Fibroblast of lung (primary cell): ENCODE results near the gene LDHB. TPM values are rescaled to one million over a fixed set of nuclear protein-coding genes. Genes with fewer than 3 reads are reported as not detected.

Experiments
- DNase-seq, 2 donors: peaks; one replicate each; pipeline versions ENCODE4 v3.0.0 to v3.0.0-alpha.2; 2010; ENCODE audit warnings: low read depth in 2 of 2
- H2AFZ ChIP-seq: 2 replicates; pipeline ENCODE4 v1.5.1; 2012; ENCODE audit warnings: low read length, control low read depth, inconsistent platforms
- H3K27ac ChIP-seq: 2 replicates; pipeline ENCODE4 v1.5.1; 2011; ENCODE audit warnings: low read length, control low read depth; ENCODE audit not compliant: insufficient read depth
- H3K27me3 ChIP-seq: 2 replicates; pipeline ENCODE4 v1.5.1; 2011; ENCODE audit warnings: mild to moderate bottlenecking, low read length; ENCODE audit not compliant: control insufficient read depth, insufficient read depth
- H3K36me3 ChIP-seq: 2 replicates; pipeline ENCODE4 v1.5.1; 2011; ENCODE audit warnings: low read length; ENCODE audit not compliant: control insufficient read depth, insufficient read depth
- H3K4me1 ChIP-seq: 2 replicates; pipeline ENCODE4 v1.5.1; 2011; ENCODE audit warnings: low read length; ENCODE audit not compliant: control insufficient read depth, insufficient read depth; ENCODE audit errors: extremely low read depth
- H3K4me2 ChIP-seq: 2 replicates; pipeline ENCODE4 v1.5.1; 2011; ENCODE audit warnings: low read length, control low read depth; ENCODE audit not compliant: insufficient read depth; ENCODE audit errors: extremely low read depth
- H3K4me3 ChIP-seq, 4 experiments: fragments of 200-600 bp in 1 of 4; sonication (generic) in 1 of 4; replicated peaks in 1 of 4; 2 replicates each; pipeline ENCODE4 v1.5.1; 2011 to 2016; ENCODE audit warnings: low read length in 4 of 4, low read depth in 3 of 4, mild to moderate bottlenecking in 3 of 4, control low read depth in 2 of 4, inconsistent platforms in 1 of 4, mixed read lengths in 1 of 4; ENCODE audit not compliant: insufficient read depth in 1 of 4; ENCODE audit errors: control extremely low read depth in 1 of 4
- H3K79me2 ChIP-seq: 2 replicates; pipeline ENCODE4 v1.5.1; 2012; ENCODE audit warnings: mild to moderate bottlenecking, low read length, inconsistent platforms; ENCODE audit not compliant: control insufficient read depth, insufficient read depth
- H3K9ac ChIP-seq: 2 replicates; pipeline ENCODE4 v1.5.1; 2011; ENCODE audit warnings: mild to moderate bottlenecking, low read length, control low read depth; ENCODE audit not compliant: insufficient read depth
- H3K9me3 ChIP-seq: 2 replicates; pipeline ENCODE4 v1.5.1; 2012; ENCODE audit warnings: low read depth, low read length; ENCODE audit not compliant: control insufficient read depth, insufficient read depth
- H4K20me1 ChIP-seq: 2 replicates; pipeline ENCODE4 v1.5.1; 2011; ENCODE audit warnings: low read length; ENCODE audit not compliant: control insufficient read depth, insufficient read depth; ENCODE audit errors: extremely low read depth
- EZH2 ChIP-seq: IDR thresholded peaks from 2 replicates; pipeline ENCODE4 v1.5.1; 2012; ENCODE audit warnings: low read length, control low read depth, mild to moderate bottlenecking; ENCODE audit errors: missing control alignments
- polyA plus RNA-seq, 2 donors: library from polyadenylated mRNA; depleted of rRNA in 1 of 2; stranded (reverse) in 1 of 2; unstranded in 1 of 2; fragments of >200 nt; gene quantifications; 2 replicates each; pipeline ENCODE4 v1.2.1, GENCODE V29; 2011 to 2012; ENCODE audit warnings: missing spikeins in 1 of 2
- total RNA-seq: library from RNA; depleted of rRNA; stranded (reverse); fragments of >200 nt; gene quantifications from 2 replicates; pipeline ENCODE4 v1.2.1, GENCODE V29; 2014
- TF ChIP-seq, protein P1 (sequence below), 2 donors: IDR thresholded peaks in 1 of 2; conservative IDR thresholded peaks in 1 of 2; 1 replicate in 1 of 2; 2 replicates in 1 of 2; pipeline ENCODE4 v1.5.1; 2011 to 2012; ENCODE audit warnings: low read length in 2 of 2, control low read depth in 1 of 2, inconsistent platforms in 1 of 2, low read depth in 1 of 2, mild to moderate bottlenecking in 1 of 2

Gene LDHB
- total and polyA plus RNA-seq, 2 donors (not counting 1 experiment from before 2014, with no cell fraction given), result 628 to 905 TPM

GRCh38 chr12:21651821-21652220 is 5.8 kb downstream of the LDHB start:
- H3K36me3 ChIP-seq, result peaks cover 10% of the 10 kb centered on the region
- H3K9me3 ChIP-seq, result no peaks in the 10 kb centered on the region
- H3K4me3 ChIP-seq, result no peak overlapping the region
- H3K27ac ChIP-seq, result no peak overlapping the region
- H3K4me2 ChIP-seq, result no peak overlapping the region
- H2AFZ ChIP-seq, result no peak overlapping the region
- TF ChIP-seq, protein P1, sequence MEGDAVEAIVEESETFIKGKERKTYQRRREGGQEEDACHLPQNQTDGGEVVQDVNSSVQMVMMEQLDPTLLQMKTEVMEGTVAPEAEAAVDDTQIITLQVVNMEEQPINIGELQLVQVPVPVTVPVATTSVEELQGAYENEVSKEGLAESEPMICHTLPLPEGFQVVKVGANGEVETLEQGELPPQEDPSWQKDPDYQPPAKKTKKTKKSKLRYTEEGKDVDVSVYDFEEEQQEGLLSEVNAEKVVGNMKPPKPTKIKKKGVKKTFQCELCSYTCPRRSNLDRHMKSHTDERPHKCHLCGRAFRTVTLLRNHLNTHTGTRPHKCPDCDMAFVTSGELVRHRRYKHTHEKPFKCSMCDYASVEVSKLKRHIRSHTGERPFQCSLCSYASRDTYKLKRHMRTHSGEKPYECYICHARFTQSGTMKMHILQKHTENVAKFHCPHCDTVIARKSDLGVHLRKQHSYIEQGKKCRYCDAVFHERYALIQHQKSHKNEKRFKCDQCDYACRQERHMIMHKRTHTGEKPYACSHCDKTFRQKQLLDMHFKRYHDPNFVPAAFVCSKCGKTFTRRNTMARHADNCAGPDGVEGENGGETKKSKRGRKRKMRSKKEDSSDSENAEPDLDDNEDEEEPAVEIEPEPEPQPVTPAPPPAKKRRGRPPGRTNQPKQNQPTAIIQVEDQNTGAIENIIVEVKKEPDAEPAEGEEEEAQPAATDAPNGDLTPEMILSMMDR (conservative IDR thresholded peaks at IDR 0.05 in 1 of 2, IDR thresholded peaks at IDR 0.05 in 1 of 2; ENCODE audit: low read depth in 1 of 2, low read length in 2 of 2), result no peak
- TF ChIP-seq EZH2, result no peak
- peaks cover 51% of the 10 kb centered on the region for H3K79me2 ChIP-seq
- H3K4me1 ChIP-seq, result peaks cover 10% of the 10 kb centered on the region
- no peaks in the 10 kb centered on the region for H3K27me3 ChIP-seq
- DNase-seq, result no peak
- H4K20me1 ChIP-seq, result no peaks in the 10 kb centered on the region
- H3K9ac ChIP-seq, result no peak overlapping the region

GRCh38 chr12:21650997-21651396 is 6.6 kb downstream of the LDHB start:
- H3K79me2 ChIP-seq, result peaks cover 43% of the 10 kb centered on the region
- no peaks in the 10 kb centered on the region for H4K20me1 ChIP-seq
- TF ChIP-seq EZH2, result no peak
- TF ChIP-seq, protein P1 (conservative IDR thresholded peaks at IDR 0.05 in 1 of 2, IDR thresholded peaks at IDR 0.05 in 1 of 2; ENCODE audit: low read depth in 1 of 2, low read length in 2 of 2), result no peak
- H3K9me3 ChIP-seq, result no peaks in the 10 kb centered on the region
- no peak overlapping the region for H2AFZ ChIP-seq
- H3K27me3 ChIP-seq, result no peaks in the 10 kb centered on the region
- no peak overlapping the region for H3K4me2 ChIP-seq
- peaks cover 10% of the 10 kb centered on the region for H3K4me1 ChIP-seq
- H3K27ac ChIP-seq, result no peak overlapping the region
- H3K9ac ChIP-seq, result no peak overlapping the region
- no peak for DNase-seq
- peaks cover 10% of the 10 kb centered on the region for H3K36me3 ChIP-seq
- no peak overlapping the region for H3K4me3 ChIP-seq

GRCh38 chr12:21649034-21649433 is 8.6 kb downstream of the LDHB start:
- no peak for TF ChIP-seq EZH2
- TF ChIP-seq, protein P1 (conservative IDR thresholded peaks at IDR 0.05 in 1 of 2, IDR thresholded peaks at IDR 0.05 in 1 of 2; ENCODE audit: low read depth in 1 of 2, low read length in 2 of 2), result no peak
- H3K4me1 ChIP-seq, result peaks cover 3% of the 10 kb centered on the region
- no peak overlapping the region for H2AFZ ChIP-seq
- peaks cover 25% of the 10 kb centered on the region for H3K79me2 ChIP-seq
- H3K27ac ChIP-seq, result no peak overlapping the region
- H3K9me3 ChIP-seq, result no peaks in the 10 kb centered on the region
- no peak overlapping the region for H3K4me3 ChIP-seq
- no peak for DNase-seq
- no peak overlapping the region for H3K9ac ChIP-seq
- peaks cover 10% of the 10 kb centered on the region for H3K36me3 ChIP-seq
- H3K4me2 ChIP-seq, result no peak overlapping the region
- no peaks in the 10 kb centered on the region for H3K27me3 ChIP-seq
- no peaks in the 10 kb centered on the region for H4K20me1 ChIP-seq
